CD14-positive monocyte (primary cell): ENCODE data around the gene CDC45. TPM values are rescaled to one million over a fixed set of nuclear protein-coding genes. Genes with fewer than 3 reads are reported as not detected.

Experiments
- DNase-seq, 3 donors: peaks; one replicate each; pipeline ENCODE4 v3.0.0-alpha.2; 2011 to 2022
- H2AFZ ChIP-seq: 2 replicates; pipeline ENCODE4 v1.6.0; 2012; ENCODE audit warnings: mild to moderate bottlenecking, low read depth, low read length, inconsistent platforms; ENCODE audit not compliant: insufficient read depth, poor library complexity, severe bottlenecking
- H3K27ac ChIP-seq, 2 donors: 1 replicate in 1 of 2; 2 replicates in 1 of 2; pipeline ENCODE4 v1.5.1; 2012 to 2013; ENCODE audit warnings: low read length in 2 of 2, control low read depth in 1 of 2, inconsistent platforms in 1 of 2, low read depth in 1 of 2, mild to moderate bottlenecking in 1 of 2
- H3K27me3 ChIP-seq, 2 donors: one replicate each; pipeline versions ENCODE4 v1.6.0 to v1.6.1; 2011 to 2013; ENCODE audit warnings: low read length in 2 of 2; ENCODE audit not compliant: control insufficient read depth in 2 of 2, insufficient read depth in 2 of 2
- H3K36me3 ChIP-seq, 2 donors: replicated peaks in 1 of 2; 1 replicate in 1 of 2; 2 replicates in 1 of 2; pipeline versions ENCODE4 v1.5.1 to v1.6.1; 2012 to 2013; ENCODE audit warnings: low read length in 2 of 2, control low read depth in 1 of 2, inconsistent platforms in 1 of 2, mild to moderate bottlenecking in 1 of 2; ENCODE audit not compliant: insufficient read depth in 2 of 2, control insufficient read depth in 1 of 2
- H3K4me1 ChIP-seq, 2 donors: 1 replicate in 1 of 2; 2 replicates in 1 of 2; pipeline versions ENCODE4 v1.5.1 to v1.6.1; 2012 to 2013; ENCODE audit warnings: low read length in 2 of 2, control low read depth in 1 of 2, inconsistent platforms in 1 of 2, mild to moderate bottlenecking in 1 of 2, moderate library complexity in 1 of 2; ENCODE audit not compliant: insufficient read depth in 2 of 2, control insufficient read depth in 1 of 2
- H3K4me2 ChIP-seq: replicated peaks from 2 replicates; pipeline ENCODE3; 2012; ENCODE audit warnings: low read length, moderate library complexity, mild to moderate bottlenecking; ENCODE audit not compliant: poor library complexity, severe bottlenecking; ENCODE audit errors: extremely low read depth
- H3K4me3 ChIP-seq, 3 experiments: fragments of 200-600 bp in 1 of 3; sonication (generic) in 1 of 3; replicated peaks in 1 of 3; 1 replicate in 2 of 3; 2 replicates in 1 of 3; pipeline ENCODE4 v1.5.1; 2011 to 2013; ENCODE audit warnings: low read length in 3 of 3, mild to moderate bottlenecking in 3 of 3, control low read depth in 2 of 3, low read depth in 2 of 3, inconsistent platforms in 1 of 3, moderate library complexity in 1 of 3
- H3K79me2 ChIP-seq: 2 replicates; pipeline ENCODE4 v1.6.0; 2012; ENCODE audit warnings: mild to moderate bottlenecking, control low read depth, inconsistent platforms, low read length, moderate library complexity; ENCODE audit not compliant: insufficient read depth
- H3K9ac ChIP-seq: 2 replicates; pipeline ENCODE4 v1.6.0; 2017; ENCODE audit warnings: low read length, mild to moderate bottlenecking; ENCODE audit not compliant: insufficient read depth, poor library complexity, severe bottlenecking
- H3K9me3 ChIP-seq, 2 donors: replicated peaks in 1 of 2; 1 replicate in 1 of 2; 2 replicates in 1 of 2; pipeline versions ENCODE4 v1.5.1 to v1.6.1; 2012 to 2013; ENCODE audit warnings: low read length in 2 of 2, control low read depth in 1 of 2; ENCODE audit not compliant: control insufficient read depth in 1 of 2, insufficient read depth in 1 of 2
- H4K20me1 ChIP-seq: 2 replicates; pipeline ENCODE4 v1.6.0; 2012; ENCODE audit warnings: mild to moderate bottlenecking, low read length, control low read depth, moderate library complexity; ENCODE audit not compliant: insufficient read depth
- H3K27ac Mint-ChIP-seq, 7 donors: one replicate each; pipeline ENCODE4 v1.8.0; 2020; ENCODE audit warnings: mild to moderate bottlenecking in 7 of 7, mixed read lengths in 7 of 7, moderate library complexity in 6 of 7, inconsistent platforms in 2 of 7
- H3K27me3 Mint-ChIP-seq, 3 donors: one replicate each; pipeline ENCODE4 v1.8.0; 2021 to 2022; ENCODE audit warnings: low read depth in 3 of 3, mild to moderate bottlenecking in 3 of 3, mixed read lengths in 3 of 3, moderate library complexity in 3 of 3, inconsistent platforms in 1 of 3
- H3K36me3 Mint-ChIP-seq, 2 donors: one replicate each; pipeline ENCODE4 v1.8.0; 2020; ENCODE audit warnings: mixed read lengths in 2 of 2, inconsistent platforms in 1 of 2, mild to moderate bottlenecking in 1 of 2
- H3K4me1 Mint-ChIP-seq: one replicate; pipeline ENCODE4 v1.8.0; 2020; ENCODE audit warnings: mild to moderate bottlenecking, mixed read lengths
- H3K4me3 Mint-ChIP-seq, 2 donors: one replicate each; pipeline ENCODE4 v1.8.0; 2020; ENCODE audit warnings: mild to moderate bottlenecking in 2 of 2, mixed read lengths in 2 of 2, moderate library complexity in 1 of 2
- H3K9me3 Mint-ChIP-seq, 7 donors: one replicate each; pipeline ENCODE4 v1.8.0; 2020 to 2022; ENCODE audit warnings: mixed read lengths in 7 of 7, mild to moderate bottlenecking in 6 of 7, moderate library complexity in 6 of 7, inconsistent platforms in 2 of 7
- WGBS: methylation state at CpG from one replicate; pipeline ENCODE4 v1.1.5; 2013; ENCODE audit warnings: missing lambda C conversion rate; ENCODE audit not compliant: insufficient coverage; 5-methylcytosine and 5-hydroxymethylcytosine counted together
- intact Hi-C, 2 donors: fragments of 100-400 bp; cut with micrococcal nuclease; formaldehyde crosslinking; loops; one replicate each; pipeline versions ENCODE4 v1.15.0 to v1.15.1; 2023
- polyA plus RNA-seq, 3 donors: library from polyadenylated mRNA; depleted of rRNA in 1 of 3; unstranded in 2 of 3; stranded (reverse) in 1 of 3; fragments of 300-500 nt in 2 of 3; fragments of >200 nt in 1 of 3; fragmentation: Illumina TruSeq in 2 of 3; gene quantifications; 1 replicate in 2 of 3; 2 replicates in 1 of 3; pipeline ENCODE4 v1.2.3, GENCODE V29; 2012 to 2021
- TF ChIP-seq, protein P1 (sequence below): fragments of 200-600 bp; IDR thresholded peaks from one replicate; pipeline ENCODE4 v1.8.0; 2022; ENCODE audit warnings: antibody characterized with exemption, mild to moderate bottlenecking

The CDC45 gene
- polyA plus RNA-seq, 3 donors: 0.04 TPM; not detected in 2

- no peak overlapping the region for H3K9ac ChIP-seq
- H3K27me3 ChIP-seq: no peaks in the 10 kb centered on the region
- no peak overlapping the region for H3K27ac ChIP-seq
- no peak for DNase-seq
- Mint-ChIP-seq H3K27ac (no peak overlapping the region), H3K27me3 (peaks cover 1 to 9% (median 7%) of the 10 kb centered on the region in 3 donors), H3K9me3 (no peaks in the 10 kb centered on the region), H3K4me1 (no peaks in the 10 kb centered on the region), H3K4me3 (no peak overlapping the region), H3K36me3 (no peaks in the 10 kb centered on the region)
- H4K20me1 ChIP-seq: no peaks in the 10 kb centered on the region
- no peaks in the 10 kb centered on the region for H3K36me3 ChIP-seq
- 86% methylated on average over 1 of the region's 5 CpGs for WGBS
- no peak overlapping the region for H2AFZ ChIP-seq
- no peaks in the 10 kb centered on the region for H3K9me3 ChIP-seq
- TF ChIP-seq, protein P1, sequence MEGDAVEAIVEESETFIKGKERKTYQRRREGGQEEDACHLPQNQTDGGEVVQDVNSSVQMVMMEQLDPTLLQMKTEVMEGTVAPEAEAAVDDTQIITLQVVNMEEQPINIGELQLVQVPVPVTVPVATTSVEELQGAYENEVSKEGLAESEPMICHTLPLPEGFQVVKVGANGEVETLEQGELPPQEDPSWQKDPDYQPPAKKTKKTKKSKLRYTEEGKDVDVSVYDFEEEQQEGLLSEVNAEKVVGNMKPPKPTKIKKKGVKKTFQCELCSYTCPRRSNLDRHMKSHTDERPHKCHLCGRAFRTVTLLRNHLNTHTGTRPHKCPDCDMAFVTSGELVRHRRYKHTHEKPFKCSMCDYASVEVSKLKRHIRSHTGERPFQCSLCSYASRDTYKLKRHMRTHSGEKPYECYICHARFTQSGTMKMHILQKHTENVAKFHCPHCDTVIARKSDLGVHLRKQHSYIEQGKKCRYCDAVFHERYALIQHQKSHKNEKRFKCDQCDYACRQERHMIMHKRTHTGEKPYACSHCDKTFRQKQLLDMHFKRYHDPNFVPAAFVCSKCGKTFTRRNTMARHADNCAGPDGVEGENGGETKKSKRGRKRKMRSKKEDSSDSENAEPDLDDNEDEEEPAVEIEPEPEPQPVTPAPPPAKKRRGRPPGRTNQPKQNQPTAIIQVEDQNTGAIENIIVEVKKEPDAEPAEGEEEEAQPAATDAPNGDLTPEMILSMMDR: no peak
- H3K4me1 ChIP-seq: no peaks in the 10 kb centered on the region
- no peaks in the 10 kb centered on the region for H3K79me2 ChIP-seq
- no peak overlapping the region for H3K4me2 ChIP-seq
- H3K4me3 ChIP-seq: no peak overlapping the region
- intact Hi-C loops: no loop called here
These were observed 58.3 kb downstream of the CDC45 start for GRCh38 chr22:19537941-19538488.

GRCh38 chr22:19540394-19540793 lies 60.7 kb downstream of the CDC45 start:
- no peak overlapping the region for H3K4me3 Mint-ChIP-seq
- no peaks in the 10 kb centered on the region for H3K36me3 Mint-ChIP-seq
- DNase-seq: no peak
- Histone ChIP-seq H3K79me2 (no peaks in the 10 kb centered on the region), H3K9me3 (no peaks in the 10 kb centered on the region), H3K4me1 (no peaks in the 10 kb centered on the region), H2AFZ (no peak overlapping the region), H3K27ac (no peak overlapping the region), H3K27me3 (no peaks in the 10 kb centered on the region), H3K4me2 (no peak overlapping the region), H3K36me3 (no peaks in the 10 kb centered on the region), H4K20me1 (no peaks in the 10 kb centered on the region), H3K4me3 (no peak overlapping the region), H3K9ac (no peak overlapping the region)
- intact Hi-C loops: no loop called here
- TF ChIP-seq, protein P1: no peak
- H3K4me1 Mint-ChIP-seq: no peaks in the 10 kb centered on the region
- peaks cover 8 to 10% (median 9%) of the 10 kb centered on the region in 3 donors for H3K27me3 Mint-ChIP-seq
- no peaks in the 10 kb centered on the region for H3K9me3 Mint-ChIP-seq
- H3K27ac Mint-ChIP-seq: no peak overlapping the region
